Thoracic aorta (tissue), 2 donors: ENCODE results near the gene SHKBP1. TPM values are rescaled to one million over a fixed set of nuclear protein-coding genes. Genes with fewer than 3 reads are reported as not detected.
"Not testable (repeated sequence)": the region's sequence is repeated elsewhere in the genome, so short reads cannot be mapped to it uniquely, and the experiment has no call there.

Experiments used
- ATAC-seq: fragments of 150-250 bp; one replicate; pipeline ENCODE4 v1.8.0; 2017; ENCODE audit warnings: low read depth; ENCODE audit not compliant: insufficient number of reproducible peaks, low FRiP score
- DNase-seq: peaks from one replicate; pipeline ENCODE4 v3.0.0-alpha.2; 2020; ENCODE audit warnings: low spot score
- H3K27ac ChIP-seq, 2 donors: fragments of 200-600 bp; sonication (generic); 1 replicate in 1 of 2; 2 replicates in 1 of 2; pipeline ENCODE4 v1.5.1; 2016; ENCODE audit warnings: mild to moderate bottlenecking in 2 of 2, moderate library complexity in 2 of 2
- H3K27me3 ChIP-seq: fragments of 200-600 bp; sonication (generic); replicated peaks from 2 replicates; pipeline ENCODE4 v1.6.0; 2016; ENCODE audit warnings: mild to moderate bottlenecking; ENCODE audit not compliant: insufficient read depth
- H3K36me3 ChIP-seq: fragments of 200-600 bp; sonication (generic); one replicate; pipeline ENCODE4 v1.5.1; 2016
- H3K4me1 ChIP-seq, 2 donors: fragments of 200-600 bp; sonication (generic); 1 replicate in 1 of 2; 2 replicates in 1 of 2; pipeline versions ENCODE4 v1.5.1 to v1.6.0; 2016; ENCODE audit warnings: low read depth in 2 of 2, mild to moderate bottlenecking in 1 of 2; ENCODE audit not compliant: control insufficient read depth in 1 of 2
- H3K4me3 ChIP-seq: fragments of 200-600 bp; sonication (generic); 2 replicates; pipeline ENCODE4 v1.5.1; 2016; ENCODE audit warnings: mild to moderate bottlenecking
- H3K9me3 ChIP-seq: fragments of 200-600 bp; sonication (generic); 2 replicates; pipeline ENCODE4 v1.5.1; 2016
- total RNA-seq, 2 donors: library from RNA; depleted of rRNA; stranded (reverse); fragments of >200 nt; gene quantifications; one replicate each; pipeline versions ENCODE4 v1.1.0 to v1.2.3, GENCODE V29; 2016
- TF ChIP-seq, protein P1 (sequence below): fragments of 200-600 bp; sonication (generic); IDR thresholded peaks from one replicate; pipeline ENCODE4 v1.5.1; 2019; ENCODE audit warnings: antibody characterized with exemption

SHKBP1 gene
- total RNA-seq, 2 donors from 2014 or later: 36.0 to 78.4 TPM

DNA sequence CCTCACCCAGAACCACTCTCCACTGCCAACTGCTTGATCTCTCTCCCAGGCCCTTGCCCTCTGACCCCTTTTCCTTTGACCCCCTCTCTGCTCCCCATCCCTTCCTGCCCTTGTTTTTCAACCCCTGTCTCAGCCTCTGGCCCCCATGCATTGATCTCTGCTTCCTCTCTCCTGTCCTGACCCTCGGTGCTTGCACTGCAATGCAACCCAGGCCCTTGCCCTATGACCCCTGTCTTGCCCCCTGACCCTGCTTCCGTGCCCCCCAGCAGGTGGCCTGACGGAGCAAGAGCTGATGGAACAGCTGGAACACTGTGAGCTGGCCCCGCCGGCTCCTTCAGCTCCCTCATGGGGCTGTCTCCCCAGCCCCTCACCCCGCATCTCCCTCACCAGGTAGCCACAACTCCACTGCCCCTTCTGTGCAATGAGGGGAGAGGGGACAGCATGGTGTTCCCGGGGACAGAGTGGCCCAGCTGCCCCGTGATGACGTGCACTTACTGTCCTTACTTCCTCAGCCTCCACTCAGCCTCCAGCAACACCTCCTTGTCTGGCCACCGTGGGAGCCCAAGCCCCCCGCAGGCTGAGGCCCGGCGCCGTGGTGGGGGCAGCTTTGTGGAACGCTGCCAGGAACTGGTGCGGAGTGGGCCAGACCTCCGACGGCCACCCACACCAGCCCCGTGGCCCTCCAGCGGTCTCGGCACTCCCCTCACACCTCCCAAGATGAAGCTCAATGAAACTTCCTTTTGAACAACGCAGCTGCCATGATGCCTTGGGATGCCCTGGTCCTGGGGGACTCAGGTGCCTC is 14.0 kb downstream of the SHKBP1 start:
- no peak for DNase-seq
- no peak overlapping the region for H3K4me3 ChIP-seq
- no peaks in the 10 kb centered on the region for H3K9me3 ChIP-seq
- TF ChIP-seq, protein P1, sequence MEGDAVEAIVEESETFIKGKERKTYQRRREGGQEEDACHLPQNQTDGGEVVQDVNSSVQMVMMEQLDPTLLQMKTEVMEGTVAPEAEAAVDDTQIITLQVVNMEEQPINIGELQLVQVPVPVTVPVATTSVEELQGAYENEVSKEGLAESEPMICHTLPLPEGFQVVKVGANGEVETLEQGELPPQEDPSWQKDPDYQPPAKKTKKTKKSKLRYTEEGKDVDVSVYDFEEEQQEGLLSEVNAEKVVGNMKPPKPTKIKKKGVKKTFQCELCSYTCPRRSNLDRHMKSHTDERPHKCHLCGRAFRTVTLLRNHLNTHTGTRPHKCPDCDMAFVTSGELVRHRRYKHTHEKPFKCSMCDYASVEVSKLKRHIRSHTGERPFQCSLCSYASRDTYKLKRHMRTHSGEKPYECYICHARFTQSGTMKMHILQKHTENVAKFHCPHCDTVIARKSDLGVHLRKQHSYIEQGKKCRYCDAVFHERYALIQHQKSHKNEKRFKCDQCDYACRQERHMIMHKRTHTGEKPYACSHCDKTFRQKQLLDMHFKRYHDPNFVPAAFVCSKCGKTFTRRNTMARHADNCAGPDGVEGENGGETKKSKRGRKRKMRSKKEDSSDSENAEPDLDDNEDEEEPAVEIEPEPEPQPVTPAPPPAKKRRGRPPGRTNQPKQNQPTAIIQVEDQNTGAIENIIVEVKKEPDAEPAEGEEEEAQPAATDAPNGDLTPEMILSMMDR: no peak
- H3K36me3 ChIP-seq: peaks cover 17% of the 10 kb centered on the region
- no peak overlapping the region for H3K27ac ChIP-seq
- no peak for ATAC-seq
- no peaks in the 10 kb centered on the region for H3K4me1 ChIP-seq
- H3K27me3 ChIP-seq: no peaks in the 10 kb centered on the region

- H3K9me3 ChIP-seq, H3K4me1 ChIP-seq, H3K36me3 ChIP-seq, H3K4me3 ChIP-seq, ATAC-seq, DNase-seq, H3K27ac ChIP-seq, H3K27me3 ChIP-seq: not testable (repeated sequence)
Measured at GRCh38 chr19:40591724-40592123, 15.1 kb downstream of the SHKBP1 start.

GRCh38 chr19:40592170-40592569 is 15.5 kb downstream of the SHKBP1 start:
- H3K4me3 ChIP-seq: no peak overlapping the region
- no peak for ATAC-seq
- no peaks in the 10 kb centered on the region for H3K27me3 ChIP-seq
- no peaks in the 10 kb centered on the region for H3K9me3 ChIP-seq
- H3K36me3 ChIP-seq: peaks cover 3% of the 10 kb centered on the region
- TF ChIP-seq, protein P1: no peak
- H3K4me1 ChIP-seq: peaks cover 1 to 2% of the 10 kb centered on the region in 2 donors
- no peak overlapping the region for H3K27ac ChIP-seq
- no peak for DNase-seq

GRCh38 chr19:40594255-40594654 is 17.6 kb downstream of the SHKBP1 start:
- TF ChIP-seq, protein P1: no peak
- no peak for DNase-seq
- peaks cover 16 to 17% of the 10 kb centered on the region in 2 donors for H3K4me1 ChIP-seq
- no peak overlapping the region for H3K27ac ChIP-seq
- H3K4me3 ChIP-seq: no peak overlapping the region
- no peaks in the 10 kb centered on the region for H3K27me3 ChIP-seq
- no peak for ATAC-seq
- H3K9me3 ChIP-seq: no peaks in the 10 kb centered on the region
- H3K36me3 ChIP-seq: no peaks in the 10 kb centered on the region

GRCh38 chr19:40594657-40595091 is 18.0 kb downstream of the SHKBP1 start:
- no peak overlapping the region for H3K4me3 ChIP-seq
- TF ChIP-seq, protein P1: no peak
- no peaks in the 10 kb centered on the region for H3K27me3 ChIP-seq
- no peaks in the 10 kb centered on the region for H3K9me3 ChIP-seq
- no peak for ATAC-seq
- H3K4me1 ChIP-seq: peaks cover 17 to 21% of the 10 kb centered on the region in 2 donors
- H3K27ac ChIP-seq: no peak overlapping the region
- no peak for DNase-seq
- H3K36me3 ChIP-seq: no peaks in the 10 kb centered on the region
